AG09309 (cell line): Measurements from ENCODE around the gene UGT1A9.

ENCODE experiments used
- DNase-seq: peaks from one replicate; pipeline ENCODE4 v3.0.0-alpha.2; 2010; ENCODE audit warnings: low read depth
- H3K4me3 ChIP-seq: 2 replicates; pipeline ENCODE4 v1.5.1; 2011; ENCODE audit warnings: mild to moderate bottlenecking, low read depth, low read length, moderate library complexity; ENCODE audit not compliant: control insufficient read depth
- CTCF ChIP-seq: IDR thresholded peaks from 2 replicates; pipeline ENCODE4 v1.5.1; 2011; ENCODE audit warnings: mild to moderate bottlenecking, low read depth, low read length, inconsistent platforms; ENCODE audit not compliant: insufficient read depth, control insufficient read depth; ENCODE audit errors: missing control alignments

UGT1A9 gene

GRCh38 chr2:233758849-233759248, 87.2 kb downstream of the UGT1A9 start:
- DNase-seq = no peak
- TF ChIP-seq CTCF = no peak
- H3K4me3 ChIP-seq = no peak overlapping the region

- no peak for TF ChIP-seq CTCF
- no peak within 1 kb of the TSS for H3K4me3 ChIP-seq
- no peak for DNase-seq
These were observed 88.3 kb downstream of the UGT1A9 start, which contains the start of gene UGT1A1 for GRCh38 chr2:233760043-233760442. TSS of gene UGT1A1 (plus strand) at chr2:233760270. CDS start at chr2:233760288, 18 bp downstream.

- no peak for TF ChIP-seq CTCF
- DNase-seq = no peak
- no peak overlapping the region for H3K4me3 ChIP-seq
These were observed 89.5 kb downstream of the UGT1A9 start for GRCh38 chr2:233761040-233761769.

GRCh38 chr2:233764264-233764663, 92.6 kb downstream of the UGT1A9 start:
- no peak for TF ChIP-seq CTCF
- DNase-seq = peak; percentile 48
- H3K4me3 ChIP-seq = no peak overlapping the region

- TF ChIP-seq CTCF = no peak
- no peak for DNase-seq
- H3K4me3 ChIP-seq = no peak overlapping the region
These were observed 93.1 kb downstream of the UGT1A9 start for GRCh38 chr2:233764761-233765160.

GRCh38 chr2:233766416-233766815, 94.7 kb downstream of the UGT1A9 start:
- DNase-seq = no peak
- no peak for TF ChIP-seq CTCF
- no peak overlapping the region for H3K4me3 ChIP-seq
